Prostate gland (tissue), 2 donors: Measurements from ENCODE around the gene RPSA. TPM values are rescaled to one million over a fixed set of nuclear protein-coding genes. Genes with fewer than 3 reads are reported as not detected.
"Not testable (repeated sequence)": the region's sequence is repeated elsewhere in the genome, so short reads cannot be mapped to it uniquely, and the experiment has no call there.

Experiments
- DNase-seq: peaks from one replicate; pipeline ENCODE4 v3.0.0-alpha.2; 2019; ENCODE audit warnings: low spot score
- H3K27ac ChIP-seq, 2 donors: fragments of 200-600 bp; sonication (generic); 2 replicates each; pipeline ENCODE4 v1.5.1; 2017 to 2019
- H3K27me3 ChIP-seq: fragments of 200-600 bp; sonication (generic); replicated peaks from 2 replicates; pipeline ENCODE4 v1.5.1; 2019; ENCODE audit not compliant: insufficient read depth
- H3K36me3 ChIP-seq, 2 donors: fragments of 200-600 bp; sonication (generic); 1 replicate in 1 of 2; 2 replicates in 1 of 2; pipeline versions ENCODE4 v1.5.1 to v1.8.1; 2017 to 2019
- H3K4me1 ChIP-seq: fragments of 200-600 bp; sonication (generic); replicated peaks from 2 replicates; pipeline ENCODE4 v1.5.1; 2019
- H3K4me3 ChIP-seq, 2 donors: fragments of 200-600 bp; sonication (generic); 2 replicates each; pipeline ENCODE4 v1.5.1; 2017 to 2019
- H3K9me3 ChIP-seq: fragments of 200-600 bp; sonication (generic); 2 replicates; pipeline ENCODE4 v1.5.1; 2017
- CTCF ChIP-seq, 4 experiments: fragments of 200-600 bp in 2 of 4; fragments of 450-650 bp in 2 of 4; sonication (generic) in 2 of 4; IDR thresholded peaks; 1 replicate in 3 of 4; 2 replicates in 1 of 4; pipeline ENCODE4 v1.5.1; 2016 to 2019; ENCODE audit warnings: antibody characterized with exemption in 4 of 4, mild to moderate bottlenecking in 2 of 4, moderate library complexity in 2 of 4
- POLR2A ChIP-seq: fragments of 450-650 bp; IDR thresholded peaks from one replicate; pipeline ENCODE4 v1.6.1; 2016; ENCODE audit warnings: antibody characterized with exemption, mild to moderate bottlenecking
- POLR2AphosphoS5 ChIP-seq: sonication (generic); formaldehyde crosslinking; IDR thresholded peaks from one replicate; pipeline ENCODE4 v1.6.1; 2017; ENCODE audit warnings: antibody characterized with exemption
- WGBS: methylation state at CpG from one replicate; pipeline ENCODE4 v1.1.5; 2018; 5-methylcytosine and 5-hydroxymethylcytosine counted together
- intact Hi-C: fragments of 100-400 bp; cut with DNase I; formaldehyde crosslinking; loops from one replicate; pipeline ENCODE4 v1.14.2; 2022
- total RNA-seq, 2 donors: library from RNA; depleted of rRNA; stranded (reverse); fragments of >200 nt; gene quantifications; one replicate each; pipeline ENCODE4 v1.1.0, GENCODE V29; 2016

RPSA gene
- total RNA-seq, 2 donors from 2014 or later: 732 to 1,080 TPM

- H3K36me3 ChIP-seq: peaks cover 0 to 8% of the 10 kb centered on the region in 2 donors
- no peak for DNase-seq
- H3K9me3 ChIP-seq: no peaks in the 10 kb centered on the region
- no peaks in the 10 kb centered on the region for H3K27me3 ChIP-seq
- H3K4me1 ChIP-seq: no peaks in the 10 kb centered on the region
- H3K4me3 ChIP-seq: no peak overlapping the region
- no peak overlapping the region for H3K27ac ChIP-seq
- intact Hi-C loops: no loop called here
- 95% methylated on average over 7 of the region's 7 CpGs for WGBS
- TF ChIP-seq POLR2AphosphoS5: no peak
- no peak for TF ChIP-seq POLR2A
- no peak for TF ChIP-seq CTCF (IDR thresholded peaks at IDR 0.05)
Observed at GRCh38 chr3:39410893-39411292, 4.4 kb downstream of the RPSA start.

- Histone ChIP-seq H3K27me3 (no peaks in the 10 kb centered on the region), H3K4me1 (no peaks in the 10 kb centered on the region), H3K27ac (no peak overlapping the region), H3K36me3 (peaks cover 0 to 8% of the 10 kb centered on the region in 2 donors), H3K9me3 (no peaks in the 10 kb centered on the region), H3K4me3 (no peak overlapping the region)
- intact Hi-C loops: no loop called here
- DNase-seq: no peak
- WGBS: 83% methylated on average over 9 of the region's 9 CpGs
- TF ChIP-seq POLR2AphosphoS5 (no peak), POLR2A (no peak), CTCF (IDR thresholded peaks at IDR 0.05) (no peak)
Observed at GRCh38 chr3:39412668-39413260, 6.2 kb downstream of the RPSA start.

GRCh38 chr3:39413691-39414420, 7.3 kb downstream of the RPSA start:
- DNase-seq: no peak
- WGBS: 71% methylated on average over 6 of the region's 6 CpGs
- no peak overlapping the region for H3K27ac ChIP-seq
- H3K27me3 ChIP-seq: no peaks in the 10 kb centered on the region
- H3K9me3 ChIP-seq: no peaks in the 10 kb centered on the region
- H3K4me3 ChIP-seq: no peak overlapping the region
- TF ChIP-seq CTCF (IDR thresholded peaks at IDR 0.05): no peak
- no peak for TF ChIP-seq POLR2AphosphoS5
- TF ChIP-seq POLR2A: no peak
- no peaks in the 10 kb centered on the region for H3K4me1 ChIP-seq
- H3K36me3 ChIP-seq: peaks cover 0 to 8% of the 10 kb centered on the region in 2 donors
- intact Hi-C loops: no loop called here

GRCh38 chr3:39414421-39414907, 7.9 kb downstream of the RPSA start:
- 36% methylated on average over 2 of the region's 2 CpGs for WGBS

GRCh38 chr3:39415302-39415701, 8.8 kb downstream of the RPSA start:
- H3K27me3 ChIP-seq, H3K27ac ChIP-seq, H3K4me3 ChIP-seq, intact Hi-C loops, H3K9me3 ChIP-seq, DNase-seq, H3K4me1 ChIP-seq, H3K36me3 ChIP-seq: not testable (repeated sequence)
- WGBS: 88% methylated on average over 3 of the region's 3 CpGs

More at GRCh38 chr3:39414421-39414907, 7.9 kb downstream of the RPSA start:
- no peaks in the 10 kb centered on the region for H3K4me1 ChIP-seq
- no peaks in the 10 kb centered on the region for H3K9me3 ChIP-seq
- no peak for DNase-seq
- peaks cover 0 to 8% of the 10 kb centered on the region in 2 donors for H3K36me3 ChIP-seq
- H3K27me3 ChIP-seq: no peaks in the 10 kb centered on the region
- no peak overlapping the region for H3K4me3 ChIP-seq
- H3K27ac ChIP-seq: no peak overlapping the region
- intact Hi-C loops: no loop called here
- TF ChIP-seq POLR2AphosphoS5: no peak
- no peak for TF ChIP-seq POLR2A
- no peak for TF ChIP-seq CTCF (IDR thresholded peaks at IDR 0.05)
